Esophagus muscularis mucosa (tissue), 4 donors: ENCODE measurements around the gene CENPX. TPM values are rescaled to one million over a fixed set of nuclear protein-coding genes. Genes with fewer than 3 reads are reported as not detected.

ENCODE experiments used
- DNase-seq: peaks from one replicate; pipeline ENCODE4 v3.0.0-alpha.2; 2017; ENCODE audit errors: extremely low spot score
- H3K27ac ChIP-seq, 4 donors: fragments of 200-600 bp; sonication (generic); replicated peaks in 1 of 4; 1 replicate in 3 of 4; 2 replicates in 1 of 4; pipeline ENCODE4 v1.5.1; 2016 to 2019; ENCODE audit warnings: mild to moderate bottlenecking in 1 of 4
- H3K27me3 ChIP-seq, 4 donors: fragments of 200-600 bp; sonication (generic); one replicate each; pipeline versions ENCODE4 v1.5.1 to v1.6.0; 2016 to 2019
- H3K36me3 ChIP-seq, 4 donors: fragments of 200-600 bp; sonication (generic); one replicate each; pipeline ENCODE4 v1.5.1; 2016 to 2019
- H3K4me1 ChIP-seq, 4 donors: fragments of 200-600 bp; sonication (generic); one replicate each; pipeline ENCODE4 v1.5.1; 2016 to 2019
- H3K4me3 ChIP-seq, 4 donors: fragments of 200-600 bp; sonication (generic); 1 replicate in 2 of 4; 2 replicates in 2 of 4; pipeline ENCODE4 v1.5.1; 2016 to 2019; ENCODE audit warnings: mild to moderate bottlenecking in 4 of 4, moderate library complexity in 1 of 4
- H3K9me3 ChIP-seq, 4 donors: fragments of 200-600 bp; sonication (generic); 1 replicate in 3 of 4; 2 replicates in 1 of 4; pipeline ENCODE4 v1.5.1; 2016 to 2019
- EP300 ChIP-seq: sonication (generic); formaldehyde crosslinking; IDR thresholded peaks from one replicate; pipeline ENCODE4 v1.6.1; 2017; ENCODE audit warnings: antibody characterized with exemption
- POLR2A ChIP-seq: fragments of 450-650 bp; IDR thresholded peaks from one replicate; pipeline ENCODE4 v1.6.1; 2017; ENCODE audit warnings: antibody characterized with exemption, moderate library complexity, mild to moderate bottlenecking, low read depth
- POLR2AphosphoS5 ChIP-seq, 2 donors: sonication (generic); formaldehyde crosslinking; IDR thresholded peaks; one replicate each; pipeline ENCODE4 v1.6.1; 2017; ENCODE audit warnings: antibody characterized with exemption in 2 of 2
- WGBS: methylation state at CpG from one replicate; pipeline ENCODE4 v1.1.5; 2018; 5-methylcytosine and 5-hydroxymethylcytosine counted together
- intact Hi-C: fragments of 100-400 bp; cut with DNase I; formaldehyde crosslinking; loops from one replicate; pipeline ENCODE4 v1.15.1; 2023
- total RNA-seq, 4 donors: library from RNA; depleted of rRNA; stranded (reverse); fragments of >200 nt; gene quantifications; one replicate each; pipeline versions ENCODE4 v1.1.0 to v1.2.1, GENCODE V29; 2016
- TF ChIP-seq, protein P1 (sequence below), 3 experiments: fragments of 200-600 bp in 2 of 3; fragments of 450-650 bp in 1 of 3; sonication (generic) in 2 of 3; IDR thresholded peaks; one replicate each; pipeline ENCODE4 v1.5.1; 2017 to 2019; ENCODE audit warnings: antibody characterized with exemption in 3 of 3, mild to moderate bottlenecking in 2 of 3, moderate library complexity in 1 of 3

The CENPX gene
- total RNA-seq, 4 donors from 2014 or later: 62.5 to 109 (median 95.5) TPM

- Histone ChIP-seq H3K9me3 (no peaks in the 10 kb centered on the region), H3K27me3 (no peaks in the 10 kb centered on the region), H3K36me3 (peaks cover 0 to 38% (median 32%) of the 10 kb centered on the region in 4 donors), H3K27ac (no peak overlapping the region), H3K4me3 (no peak overlapping the region), H3K4me1 (peaks cover 8 to 17% (median 12%) of the 10 kb centered on the region in 4 donors)
- 92% methylated on average over 28 of the region's 30 CpGs for WGBS
- DNase-seq: no peak
- TF ChIP-seq POLR2A (no peak), EP300 (no peak), POLR2AphosphoS5 (IDR thresholded peaks at IDR 0.05) (no peak)
- TF ChIP-seq, protein P1, sequence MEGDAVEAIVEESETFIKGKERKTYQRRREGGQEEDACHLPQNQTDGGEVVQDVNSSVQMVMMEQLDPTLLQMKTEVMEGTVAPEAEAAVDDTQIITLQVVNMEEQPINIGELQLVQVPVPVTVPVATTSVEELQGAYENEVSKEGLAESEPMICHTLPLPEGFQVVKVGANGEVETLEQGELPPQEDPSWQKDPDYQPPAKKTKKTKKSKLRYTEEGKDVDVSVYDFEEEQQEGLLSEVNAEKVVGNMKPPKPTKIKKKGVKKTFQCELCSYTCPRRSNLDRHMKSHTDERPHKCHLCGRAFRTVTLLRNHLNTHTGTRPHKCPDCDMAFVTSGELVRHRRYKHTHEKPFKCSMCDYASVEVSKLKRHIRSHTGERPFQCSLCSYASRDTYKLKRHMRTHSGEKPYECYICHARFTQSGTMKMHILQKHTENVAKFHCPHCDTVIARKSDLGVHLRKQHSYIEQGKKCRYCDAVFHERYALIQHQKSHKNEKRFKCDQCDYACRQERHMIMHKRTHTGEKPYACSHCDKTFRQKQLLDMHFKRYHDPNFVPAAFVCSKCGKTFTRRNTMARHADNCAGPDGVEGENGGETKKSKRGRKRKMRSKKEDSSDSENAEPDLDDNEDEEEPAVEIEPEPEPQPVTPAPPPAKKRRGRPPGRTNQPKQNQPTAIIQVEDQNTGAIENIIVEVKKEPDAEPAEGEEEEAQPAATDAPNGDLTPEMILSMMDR (IDR thresholded peaks at IDR 0.05): no peak
- intact Hi-C loops: no loop called here
These were observed 25.8 kb downstream of the CENPX start for GRCh38 chr17:81996757-81997441.

- Histone ChIP-seq H3K4me1 (peaks cover 9 to 23% (median 18%) of the 10 kb centered on the region in 4 donors), H3K4me3 (no peak overlapping the region), H3K36me3 (peaks cover 0 to 38% (median 32%) of the 10 kb centered on the region in 4 donors), H3K27me3 (no peaks in the 10 kb centered on the region), H3K27ac (no peak overlapping the region), H3K9me3 (no peaks in the 10 kb centered on the region)
- intact Hi-C loops: no loop called here
- no peak for DNase-seq
- 92% methylated on average over 22 of the region's 28 CpGs for WGBS
- TF ChIP-seq, protein P1 (IDR thresholded peaks at IDR 0.05): no peak
- TF ChIP-seq EP300 (no peak), POLR2AphosphoS5 (IDR thresholded peaks at IDR 0.05) (no peak), POLR2A (no peak)
These were observed 26.4 kb downstream of the CENPX start for GRCh38 chr17:81996232-81996756.

GRCh38 chr17:81995463-81996231 lies 27.0 kb downstream of the CENPX start:
- intact Hi-C loops: no loop called here
- no peak for DNase-seq
- H3K36me3 ChIP-seq: peaks cover 0 to 38% (median 32%) of the 10 kb centered on the region in 4 donors
- no peak for TF ChIP-seq POLR2A
- TF ChIP-seq EP300: no peak
- TF ChIP-seq, protein P1 (IDR thresholded peaks at IDR 0.05): no peak
- TF ChIP-seq POLR2AphosphoS5 (IDR thresholded peaks at IDR 0.05): no peak
- no peak overlapping the region for H3K4me3 ChIP-seq
- H3K27me3 ChIP-seq: no peaks in the 10 kb centered on the region
- H3K4me1 ChIP-seq: peaks cover 14 to 29% (median 23%) of the 10 kb centered on the region in 4 donors
- 87% methylated on average over 19 of the region's 29 CpGs for WGBS
- H3K27ac ChIP-seq: no peak overlapping the region
- no peaks in the 10 kb centered on the region for H3K9me3 ChIP-seq

- WGBS: 88% methylated on average over 31 of the region's 39 CpGs
- H3K4me1 ChIP-seq: peaks cover 14 to 29% (median 23%) of the 10 kb centered on the region in 4 donors
- TF ChIP-seq POLR2A: no peak
- TF ChIP-seq, protein P1 (IDR thresholded peaks at IDR 0.05): no peak
- TF ChIP-seq EP300: no peak
- no peak for TF ChIP-seq POLR2AphosphoS5 (IDR thresholded peaks at IDR 0.05)
- intact Hi-C loops: no loop called here
- H3K27me3 ChIP-seq: no peaks in the 10 kb centered on the region
- H3K4me3 ChIP-seq: no peak overlapping the region
- H3K36me3 ChIP-seq: peaks cover 0 to 42% (median 34%) of the 10 kb centered on the region in 4 donors
- H3K9me3 ChIP-seq: no peaks in the 10 kb centered on the region
- H3K27ac ChIP-seq: no peak overlapping the region
- DNase-seq: no peak
These were observed 27.9 kb downstream of the CENPX start for GRCh38 chr17:81994593-81995462.
